GM23338 (cell line): Measurements from ENCODE around the gene SOX30. TPM values are rescaled to one million over a fixed set of nuclear protein-coding genes. Genes with fewer than 3 reads are reported as not detected.

Experiments
- ATAC-seq: fragments of 200-7000 bp; cut with Tn5 transposase; 3 replicates; pipeline ENCODE4 v1.9.1; 2020
- DNase-seq: peaks from one replicate; pipeline ENCODE4 v3.0.0-alpha.2; 2015; ENCODE audit warnings: low spot score
- H2AFZ ChIP-seq: fragments of 200-600 bp; sonication (generic); 2 replicates; pipeline ENCODE4 v1.8.0; 2016; ENCODE audit warnings: antibody characterized with exemption, mild to moderate bottlenecking, moderate library complexity
- H3F3A ChIP-seq: fragments of 200-600 bp; sonication (generic); replicated peaks from 2 replicates; pipeline ENCODE4 v1.8.0; 2017; ENCODE audit warnings: antibody characterized with exemption, mixed run types, low read depth
- H3K27ac ChIP-seq: fragments of 200-600 bp; sonication (generic); 2 replicates; pipeline ENCODE4 v1.6.1; 2016; ENCODE audit warnings: low read depth
- H3K27me3 ChIP-seq: fragments of 200-600 bp; sonication (generic); 2 replicates; pipeline ENCODE4 v1.8.0; 2016; ENCODE audit warnings: mild to moderate bottlenecking, mixed run types, moderate library complexity; ENCODE audit not compliant: insufficient read depth
- H3K36me3 ChIP-seq: fragments of 200-600 bp; sonication (generic); 2 replicates; pipeline ENCODE4 v1.8.0; 2016; ENCODE audit warnings: mild to moderate bottlenecking; ENCODE audit not compliant: insufficient read depth
- H3K4me1 ChIP-seq: fragments of 200-600 bp; sonication (generic); 2 replicates; pipeline ENCODE4 v1.8.0; 2016; ENCODE audit warnings: mild to moderate bottlenecking, moderate library complexity; ENCODE audit not compliant: insufficient read depth
- H3K4me2 ChIP-seq: fragments of 200-600 bp; sonication (generic); 2 replicates; pipeline ENCODE4 v1.7.1; 2017; ENCODE audit warnings: mixed run types
- H3K4me3 ChIP-seq: fragments of 200-600 bp; sonication (generic); 2 replicates; pipeline ENCODE4 v1.6.1; 2016; ENCODE audit warnings: mixed run types
- H3K79me2 ChIP-seq: fragments of 200-600 bp; sonication (generic); replicated peaks from 2 replicates; pipeline ENCODE4 v1.8.0; 2017; ENCODE audit warnings: mild to moderate bottlenecking; ENCODE audit not compliant: insufficient read depth
- H3K9me2 ChIP-seq: fragments of 200-600 bp; sonication (generic); 2 replicates; pipeline ENCODE4 v1.8.0; 2017; ENCODE audit not compliant: insufficient read depth
- H4K20me1 ChIP-seq: fragments of 200-600 bp; sonication (generic); replicated peaks from 2 replicates; pipeline ENCODE4 v1.8.0; 2017; ENCODE audit warnings: mild to moderate bottlenecking; ENCODE audit not compliant: insufficient read depth
- H3K27ac Mint-ChIP-seq: 2 replicates; pipeline ENCODE4 v1.8.0; 2020; ENCODE audit warnings: inconsistent platforms, mild to moderate bottlenecking, moderate library complexity, mixed read lengths
- H3K27me3 Mint-ChIP-seq: 3 replicates; pipeline ENCODE4 v1.8.0; 2022; ENCODE audit warnings: low read depth, mild to moderate bottlenecking, moderate library complexity, mixed read lengths, inconsistent platforms; ENCODE audit not compliant: insufficient read depth, poor library complexity
- H3K36me3 Mint-ChIP-seq: 3 replicates; pipeline ENCODE4 v1.8.0; 2021; ENCODE audit warnings: low read depth, mild to moderate bottlenecking, inconsistent platforms, moderate library complexity, mixed read lengths
- H3K4me1 Mint-ChIP-seq: 3 replicates; pipeline ENCODE4 v1.8.0; 2020; ENCODE audit warnings: mild to moderate bottlenecking, inconsistent platforms, mixed read lengths
- H3K4me3 Mint-ChIP-seq: 3 replicates; pipeline ENCODE4 v1.8.0; 2021; ENCODE audit warnings: moderate library complexity, mild to moderate bottlenecking, inconsistent platforms, mixed read lengths
- H3K9me3 Mint-ChIP-seq: 3 replicates; pipeline ENCODE4 v1.8.0; 2020; ENCODE audit warnings: moderate library complexity, mild to moderate bottlenecking, inconsistent platforms, mixed read lengths
- EZH2phosphoT487 ChIP-seq: fragments of 200-600 bp; sonication (generic); IDR thresholded peaks from one replicate; pipeline ENCODE4 v1.8.1; 2018; ENCODE audit warnings: antibody characterized with exemption; ENCODE audit not compliant: unreplicated experiment
- JUNB ChIP-seq: IDR thresholded peaks from one replicate; pipeline ENCODE4 v1.6.1; 2016; ENCODE audit warnings: antibody characterized with exemption; ENCODE audit not compliant: unreplicated experiment
- STAT1 ChIP-seq: IDR thresholded peaks from one replicate; pipeline ENCODE4 v1.6.1; 2016; ENCODE audit warnings: antibody characterized with exemption; ENCODE audit not compliant: unreplicated experiment
- ZNF114 ChIP-seq: fragments of 250-450 bp; sonication (Bioruptor Pico); IDR thresholded peaks from 2 replicates; pipeline ENCODE4 v1.5.0; 2020; ENCODE audit warnings: mild to moderate bottlenecking, moderate library complexity
- ZNF331 ChIP-seq: fragments of 250-450 bp; sonication (Bioruptor Pico); IDR thresholded peaks from 2 replicates; pipeline ENCODE4 v1.5.0; 2020; ENCODE audit warnings: low read depth, mild to moderate bottlenecking, moderate library complexity
- polyA plus RNA-seq: library from polyadenylated mRNA; unstranded; fragments of >200 nt; fragmentation: Nextera tagmentation; extraction: Ambion mirVana; gene quantifications from 2 replicates; pipeline ENCODE4 v1.2.1, GENCODE V29; 2016
- total RNA-seq: library from RNA; depleted of rRNA; stranded (reverse); fragments of >200 nt; shearing (Covaris generic); gene quantifications from 2 replicates; pipeline ENCODE4 v1.2.3, GENCODE V29; 2014
- TF ChIP-seq, protein P1 (sequence below): IDR thresholded peaks from one replicate; pipeline ENCODE4 v1.6.1; 2018; ENCODE audit warnings: antibody characterized with exemption; ENCODE audit not compliant: unreplicated experiment
- TF ChIP-seq, protein P2 (sequence below), 2 experiments: fragments of 200-600 bp in 1 of 2; sonication (generic) in 1 of 2; conservative IDR thresholded peaks; 2 replicates each; pipeline versions ENCODE4 v1.5.1 to v1.6.1; 2016 to 2017; ENCODE audit warnings: antibody characterized with exemption in 2 of 2, low read depth in 2 of 2, mild to moderate bottlenecking in 2 of 2, moderate library complexity in 1 of 2

SOX30 gene
- total and polyA plus RNA-seq, 2 experiments from 2014 or later = 0.47 to 1.3 TPM

DNA sequence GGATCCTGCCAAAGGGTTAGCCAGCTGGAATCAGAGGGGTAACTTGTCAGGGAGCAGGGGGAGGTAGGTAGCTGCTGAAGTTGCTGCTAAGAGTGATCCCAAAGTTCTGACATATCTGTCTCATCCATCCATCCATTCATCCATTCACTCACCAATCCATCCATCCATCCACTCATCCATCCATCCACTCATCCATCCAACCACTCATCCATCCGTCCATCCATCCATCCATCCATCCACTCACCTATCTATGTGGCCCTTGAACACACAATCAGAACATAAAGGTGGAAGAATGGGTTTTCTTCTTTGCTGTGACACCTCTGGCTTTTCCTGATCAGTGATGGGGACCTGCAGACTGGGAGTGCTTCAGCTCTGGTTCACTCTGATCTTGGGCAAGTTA lies 16.1 kb upstream of the SOX30 start (continued):
- TF ChIP-seq, protein P1, sequence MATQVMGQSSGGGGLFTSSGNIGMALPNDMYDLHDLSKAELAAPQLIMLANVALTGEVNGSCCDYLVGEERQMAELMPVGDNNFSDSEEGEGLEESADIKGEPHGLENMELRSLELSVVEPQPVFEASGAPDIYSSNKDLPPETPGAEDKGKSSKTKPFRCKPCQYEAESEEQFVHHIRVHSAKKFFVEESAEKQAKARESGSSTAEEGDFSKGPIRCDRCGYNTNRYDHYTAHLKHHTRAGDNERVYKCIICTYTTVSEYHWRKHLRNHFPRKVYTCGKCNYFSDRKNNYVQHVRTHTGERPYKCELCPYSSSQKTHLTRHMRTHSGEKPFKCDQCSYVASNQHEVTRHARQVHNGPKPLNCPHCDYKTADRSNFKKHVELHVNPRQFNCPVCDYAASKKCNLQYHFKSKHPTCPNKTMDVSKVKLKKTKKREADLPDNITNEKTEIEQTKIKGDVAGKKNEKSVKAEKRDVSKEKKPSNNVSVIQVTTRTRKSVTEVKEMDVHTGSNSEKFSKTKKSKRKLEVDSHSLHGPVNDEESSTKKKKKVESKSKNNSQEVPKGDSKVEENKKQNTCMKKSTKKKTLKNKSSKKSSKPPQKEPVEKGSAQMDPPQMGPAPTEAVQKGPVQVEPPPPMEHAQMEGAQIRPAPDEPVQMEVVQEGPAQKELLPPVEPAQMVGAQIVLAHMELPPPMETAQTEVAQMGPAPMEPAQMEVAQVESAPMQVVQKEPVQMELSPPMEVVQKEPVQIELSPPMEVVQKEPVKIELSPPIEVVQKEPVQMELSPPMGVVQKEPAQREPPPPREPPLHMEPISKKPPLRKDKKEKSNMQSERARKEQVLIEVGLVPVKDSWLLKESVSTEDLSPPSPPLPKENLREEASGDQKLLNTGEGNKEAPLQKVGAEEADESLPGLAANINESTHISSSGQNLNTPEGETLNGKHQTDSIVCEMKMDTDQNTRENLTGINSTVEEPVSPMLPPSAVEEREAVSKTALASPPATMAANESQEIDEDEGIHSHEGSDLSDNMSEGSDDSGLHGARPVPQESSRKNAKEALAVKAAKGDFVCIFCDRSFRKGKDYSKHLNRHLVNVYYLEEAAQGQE = no peak
- TF ChIP-seq ZNF114 (CRISPR knock-in tag) = no peak
- TF ChIP-seq STAT1 = no peak
- TF ChIP-seq, protein P2, sequence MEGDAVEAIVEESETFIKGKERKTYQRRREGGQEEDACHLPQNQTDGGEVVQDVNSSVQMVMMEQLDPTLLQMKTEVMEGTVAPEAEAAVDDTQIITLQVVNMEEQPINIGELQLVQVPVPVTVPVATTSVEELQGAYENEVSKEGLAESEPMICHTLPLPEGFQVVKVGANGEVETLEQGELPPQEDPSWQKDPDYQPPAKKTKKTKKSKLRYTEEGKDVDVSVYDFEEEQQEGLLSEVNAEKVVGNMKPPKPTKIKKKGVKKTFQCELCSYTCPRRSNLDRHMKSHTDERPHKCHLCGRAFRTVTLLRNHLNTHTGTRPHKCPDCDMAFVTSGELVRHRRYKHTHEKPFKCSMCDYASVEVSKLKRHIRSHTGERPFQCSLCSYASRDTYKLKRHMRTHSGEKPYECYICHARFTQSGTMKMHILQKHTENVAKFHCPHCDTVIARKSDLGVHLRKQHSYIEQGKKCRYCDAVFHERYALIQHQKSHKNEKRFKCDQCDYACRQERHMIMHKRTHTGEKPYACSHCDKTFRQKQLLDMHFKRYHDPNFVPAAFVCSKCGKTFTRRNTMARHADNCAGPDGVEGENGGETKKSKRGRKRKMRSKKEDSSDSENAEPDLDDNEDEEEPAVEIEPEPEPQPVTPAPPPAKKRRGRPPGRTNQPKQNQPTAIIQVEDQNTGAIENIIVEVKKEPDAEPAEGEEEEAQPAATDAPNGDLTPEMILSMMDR (conservative IDR thresholded peaks at IDR 0.05; ENCODE audit: low read depth in 2 of 2) = no peak
- no peak for TF ChIP-seq EZH2phosphoT487

DNA sequence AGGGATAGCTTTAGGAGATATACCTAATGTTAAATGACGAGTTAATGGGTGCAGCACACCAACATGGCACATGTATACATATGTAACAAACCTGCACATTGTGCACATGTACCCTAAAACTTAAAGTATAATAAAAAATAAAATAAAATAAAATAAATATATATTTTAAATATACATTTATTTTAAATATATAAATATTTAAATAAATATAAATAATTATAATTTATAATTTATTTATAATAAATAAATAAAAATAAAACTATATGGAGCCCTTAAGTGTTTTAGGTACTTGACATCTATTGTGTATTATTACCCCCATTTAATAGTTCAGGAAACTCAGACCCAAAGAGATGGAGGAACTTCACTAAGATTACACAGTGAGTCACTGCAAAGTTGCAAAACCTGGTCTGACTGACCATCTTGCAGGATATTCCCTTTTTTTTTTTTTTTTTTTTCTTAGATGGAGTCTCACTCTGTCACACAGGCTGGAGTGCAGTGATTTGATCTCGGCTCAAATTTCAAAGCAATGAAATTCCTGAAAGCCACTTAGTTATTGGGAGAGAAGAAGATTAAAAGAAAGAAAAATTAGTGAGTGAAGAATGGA lies 13.3 kb upstream of the SOX30 start:
- Mint-ChIP-seq H3K4me3 (no peak overlapping the region), H3K27me3 (peaks cover 7% of the 10 kb centered on the region), H3K27ac (no peak overlapping the region), H3K4me1 (peaks cover 8% of the 10 kb centered on the region), H3K36me3 (no peaks in the 10 kb centered on the region), H3K9me3 (peaks cover 10% of the 10 kb centered on the region; the same call in 2 of the 3 replicates)
- Histone ChIP-seq H3K4me2 (no peak overlapping the region), H3K79me2 (no peaks in the 10 kb centered on the region), H3K4me3 (no peak overlapping the region), H3K9me2 (no peaks in the 10 kb centered on the region), H3K27me3 (peaks cover 12% of the 10 kb centered on the region), H3K4me1 (peaks cover 4% of the 10 kb centered on the region; the same call in 1 of the 2 replicates), H3K36me3 (no peaks in the 10 kb centered on the region; the same call in 1 of the 2 replicates), H3K27ac (no peak overlapping the region), H4K20me1 (no peaks in the 10 kb centered on the region), H3F3A (no peaks in the 10 kb centered on the region), H2AFZ (no peak overlapping the region)
- TF ChIP-seq JUNB (no peak), ZNF331 (no peak), STAT1 (no peak)
- TF ChIP-seq, protein P2 (conservative IDR thresholded peaks at IDR 0.05; ENCODE audit: low read depth in 2 of 2) = no peak
- DNase-seq (no peak), ATAC-seq (no peak)
